ENCODE data around the gene OSER1. TPM values are rescaled to one million over a fixed set of nuclear protein-coding genes. Genes with fewer than 3 reads are reported as not detected.
"Not testable (repeated sequence)": the region's sequence is repeated elsewhere in the genome, so short reads cannot be mapped to it uniquely, and the experiment has no call there.

Gene OSER1
- 10 to 100 TPM; 23.7 to 25.8 TPM for total RNA-seq

DNA sequence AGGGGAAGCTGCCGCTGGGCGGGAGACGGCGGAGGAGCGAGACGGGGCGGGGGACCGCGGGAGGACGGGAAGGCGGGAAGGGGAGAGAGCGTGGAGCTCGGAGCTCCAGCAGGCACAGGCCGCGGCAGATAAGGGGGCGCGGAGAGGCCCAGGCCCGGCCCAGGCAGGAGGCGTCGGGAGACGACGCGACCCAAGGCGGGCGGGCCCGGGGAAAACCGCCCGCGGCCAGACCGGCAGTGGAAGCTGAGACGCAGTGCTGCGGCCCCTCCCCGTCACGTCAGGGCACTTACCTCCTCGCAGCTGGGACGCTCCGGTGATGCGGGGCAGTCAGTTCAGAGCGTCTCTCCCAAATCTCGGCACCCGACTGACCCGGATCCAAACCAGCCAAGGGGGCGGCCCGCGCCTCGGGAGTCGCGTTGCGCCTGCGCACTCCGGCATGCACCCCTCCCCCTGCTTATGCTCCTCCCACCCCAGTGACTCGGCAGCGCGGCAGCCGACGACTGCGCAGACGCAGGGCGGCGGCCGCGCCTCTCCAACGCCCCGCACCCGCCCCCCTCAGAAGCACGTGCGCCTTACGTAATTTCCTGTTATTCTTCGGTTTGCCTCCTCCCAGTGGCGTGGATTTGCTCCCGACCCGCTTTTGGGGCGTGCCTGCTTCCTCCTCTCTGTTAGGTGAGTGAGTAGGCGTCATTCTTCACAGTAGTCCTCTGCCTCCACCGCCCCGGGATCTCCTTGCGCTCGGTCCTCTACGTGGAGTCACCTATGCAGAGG, at the start of gene OSER1:
TSS of gene OSER1 (minus strand) at position 366 of the 771 bp plus-strand sequence. CDS start 3,814 bp downstream, outside the sequence.
- Mint-ChIP-seq H3K27ac (peak within 1 kb of the TSS; percentile 97), H3K4me1 (peaks cover 57% of the 10 kb centered on the region), H3K36me3 (ENCODE audit: low read depth) (peaks cover 11% of the 10 kb centered on the region), H3K4me3 (peak within 1 kb of the TSS; percentile 87), H3K27me3 (no peaks in the 10 kb centered on the region), H3K9me3 (no peaks in the 10 kb centered on the region)
- peak; percentile 99 for DNase-seq
- ChIA-PET CTCF (interaction anchor here (1.0 to 1.3 kb wide), 2 partner anchors 11 to 100 kb away, joined by 3 read pairs; partner anchors contain the start of gene FITM2), POLR2A (no interaction called here)

- Mint-ChIP-seq H3K27ac (no peak overlapping the region), H3K4me3 (no peak overlapping the region), H3K27me3 (no peaks in the 10 kb centered on the region), H3K4me1 (no peaks in the 10 kb centered on the region), H3K9me3 (no peaks in the 10 kb centered on the region), H3K36me3 (ENCODE audit: low read depth) (no peaks in the 10 kb centered on the region)
- ChIA-PET CTCF (no interaction called here), POLR2A (no interaction called here)
- DNase-seq: no peak
These were observed 47.8 kb upstream of the OSER1 start for GRCh38 chr20:44258226-44258890.

DNA sequence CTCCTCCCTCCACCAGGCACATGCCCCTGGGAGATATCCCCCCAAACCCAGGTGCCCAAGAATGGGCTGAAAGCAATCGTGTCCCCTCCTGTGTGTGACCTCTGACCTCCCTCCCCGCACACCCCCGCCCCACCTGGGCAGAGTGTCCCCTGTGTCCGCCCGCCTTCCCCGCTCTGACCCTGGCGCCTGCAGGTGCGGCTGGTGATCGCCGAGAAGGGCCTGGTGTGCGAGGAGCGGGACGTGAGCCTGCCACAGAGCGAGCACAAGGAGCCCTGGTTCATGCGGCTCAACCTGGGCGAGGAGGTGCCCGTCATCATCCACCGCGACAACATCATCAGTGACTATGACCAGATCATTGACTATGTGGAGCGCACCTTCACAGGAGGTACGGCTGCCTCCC, 46.4 kb upstream of the OSER1 start:
- no peak for DNase-seq
- no peaks in the 10 kb centered on the region for H3K4me1 Mint-ChIP-seq
- ChIA-PET POLR2A (no interaction called here), CTCF (no interaction called here)
- H3K4me3 Mint-ChIP-seq: no peak overlapping the region
- no peaks in the 10 kb centered on the region for H3K9me3 Mint-ChIP-seq
- H3K36me3 Mint-ChIP-seq (ENCODE audit: low read depth): no peaks in the 10 kb centered on the region
- no peaks in the 10 kb centered on the region for H3K27me3 Mint-ChIP-seq
- H3K27ac Mint-ChIP-seq: no peak overlapping the region

DNA sequence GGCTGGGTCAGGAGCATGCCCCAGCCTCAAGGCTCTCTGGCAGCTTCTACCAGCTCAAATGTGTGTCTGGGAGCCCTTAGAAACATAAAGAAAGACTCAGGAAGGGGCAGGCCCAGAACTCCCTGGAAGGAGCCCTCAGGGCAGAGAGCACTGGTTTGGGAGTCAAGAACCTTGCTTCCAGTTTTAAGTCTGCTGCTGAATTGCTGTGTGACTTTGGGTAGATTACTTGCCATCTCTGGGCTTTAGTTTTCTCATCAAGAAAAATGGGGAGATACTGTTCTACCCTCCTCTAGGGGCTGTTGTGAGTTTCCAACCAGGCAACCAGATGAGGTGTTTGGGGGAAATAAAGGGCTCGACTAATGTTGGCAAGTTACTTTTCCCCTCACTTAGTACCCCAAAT, 45.4 kb upstream of the OSER1 start:
- Mint-ChIP-seq H3K4me1 (no peaks in the 10 kb centered on the region), H3K27me3 (no peaks in the 10 kb centered on the region), H3K36me3 (ENCODE audit: low read depth) (no peaks in the 10 kb centered on the region), H3K27ac (no peak overlapping the region), H3K4me3 (no peak overlapping the region), H3K9me3 (no peaks in the 10 kb centered on the region)
- no peak for DNase-seq
- CTCF ChIA-PET: no interaction called here
- POLR2A ChIA-PET: no interaction called here

DNA sequence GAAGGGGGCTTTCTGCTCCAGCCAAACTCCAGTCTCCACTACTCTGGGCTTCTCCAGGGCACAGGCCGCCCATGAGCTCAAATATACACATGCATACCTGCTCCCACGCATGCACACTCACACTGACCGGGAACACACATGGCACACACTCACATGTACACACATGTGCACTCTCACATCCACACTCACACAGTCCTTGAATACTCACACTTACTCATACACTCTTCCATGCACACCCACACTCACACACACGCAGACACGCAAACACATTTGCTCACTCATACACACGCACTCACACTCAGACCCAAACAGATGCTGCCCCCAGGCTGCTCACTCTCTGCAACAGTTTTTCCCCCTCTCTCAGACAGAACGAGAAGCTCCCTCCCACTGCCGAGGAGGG, 43.5 kb upstream of the OSER1 start:
- DNase-seq: no peak
- ChIA-PET CTCF (interaction anchor here (1.4 kb wide), 1 partner anchor 37 kb away, joined by 3 read pairs; no protein-coding TSS in a partner anchor), POLR2A (no interaction called here)
- no peaks in the 10 kb centered on the region for H3K4me1 Mint-ChIP-seq
- no peak overlapping the region for H3K4me3 Mint-ChIP-seq
- H3K9me3 Mint-ChIP-seq: no peaks in the 10 kb centered on the region
- H3K27me3 Mint-ChIP-seq: no peaks in the 10 kb centered on the region
- H3K27ac Mint-ChIP-seq: no peak overlapping the region
- H3K36me3 Mint-ChIP-seq (ENCODE audit: low read depth): no peaks in the 10 kb centered on the region

GRCh38 chr20:44253528-44253927, 43.0 kb upstream of the OSER1 start:
- Mint-ChIP-seq H3K27me3 (peaks cover 2% of the 10 kb centered on the region), H3K36me3 (ENCODE audit: low read depth) (no peaks in the 10 kb centered on the region), H3K27ac (no peak overlapping the region), H3K4me1 (no peaks in the 10 kb centered on the region), H3K9me3 (no peaks in the 10 kb centered on the region), H3K4me3 (no peak overlapping the region)
- POLR2A ChIA-PET: no interaction called here
- CTCF ChIA-PET: interaction anchor here (1.4 kb wide), 1 partner anchor 37 kb away, joined by 3 read pairs; no protein-coding TSS in a partner anchor
- DNase-seq: no peak

GRCh38 chr20:44251284-44251683, 40.7 kb upstream of the OSER1 start:
- H3K27ac Mint-ChIP-seq: no peak overlapping the region
- DNase-seq: no peak
- ChIA-PET CTCF (no interaction called here), POLR2A (no interaction called here)
- peaks cover 16% of the 10 kb centered on the region for H3K27me3 Mint-ChIP-seq
- H3K4me1 Mint-ChIP-seq: no peaks in the 10 kb centered on the region
- no peaks in the 10 kb centered on the region for H3K36me3 Mint-ChIP-seq (ENCODE audit: low read depth)
- H3K4me3 Mint-ChIP-seq: no peak overlapping the region
- no peaks in the 10 kb centered on the region for H3K9me3 Mint-ChIP-seq

DNA sequence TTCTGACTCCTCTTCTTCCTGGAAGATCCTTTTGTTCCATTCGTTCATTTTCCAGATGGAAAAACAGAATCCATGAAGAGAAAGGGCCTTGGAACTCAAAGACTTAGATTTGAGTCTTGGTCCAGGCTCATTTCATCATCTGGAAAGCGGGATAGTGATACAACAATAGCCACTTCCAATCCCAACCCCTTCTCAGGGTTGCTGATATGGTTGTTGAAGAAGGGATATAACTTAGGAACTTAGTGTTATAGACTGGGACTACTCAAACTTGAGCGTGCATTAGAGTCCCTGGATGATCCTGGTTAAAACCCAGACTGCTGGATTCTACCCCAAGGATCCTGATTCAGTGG, 37.8 kb upstream of the OSER1 start:
- no peak overlapping the region for H3K27ac Mint-ChIP-seq
- no peak overlapping the region for H3K4me3 Mint-ChIP-seq
- no peaks in the 10 kb centered on the region for H3K9me3 Mint-ChIP-seq
- H3K36me3 Mint-ChIP-seq (ENCODE audit: low read depth): no peaks in the 10 kb centered on the region
- DNase-seq: no peak
- POLR2A ChIA-PET: no interaction called here
- no peaks in the 10 kb centered on the region for H3K4me1 Mint-ChIP-seq
- CTCF ChIA-PET: no interaction called here
- H3K27me3 Mint-ChIP-seq: peaks cover 26% of the 10 kb centered on the region

GRCh38 chr20:44247586-44248409, 37.2 kb upstream of the OSER1 start:
- ChIA-PET CTCF (no interaction called here), POLR2A (no interaction called here)
- Mint-ChIP-seq H3K27ac (no peak overlapping the region), H3K27me3 (peaks cover 26% of the 10 kb centered on the region), H3K9me3 (no peaks in the 10 kb centered on the region), H3K36me3 (ENCODE audit: low read depth) (no peaks in the 10 kb centered on the region), H3K4me3 (no peak overlapping the region), H3K4me1 (no peaks in the 10 kb centered on the region)
- peak; percentile 12 for DNase-seq

DNA sequence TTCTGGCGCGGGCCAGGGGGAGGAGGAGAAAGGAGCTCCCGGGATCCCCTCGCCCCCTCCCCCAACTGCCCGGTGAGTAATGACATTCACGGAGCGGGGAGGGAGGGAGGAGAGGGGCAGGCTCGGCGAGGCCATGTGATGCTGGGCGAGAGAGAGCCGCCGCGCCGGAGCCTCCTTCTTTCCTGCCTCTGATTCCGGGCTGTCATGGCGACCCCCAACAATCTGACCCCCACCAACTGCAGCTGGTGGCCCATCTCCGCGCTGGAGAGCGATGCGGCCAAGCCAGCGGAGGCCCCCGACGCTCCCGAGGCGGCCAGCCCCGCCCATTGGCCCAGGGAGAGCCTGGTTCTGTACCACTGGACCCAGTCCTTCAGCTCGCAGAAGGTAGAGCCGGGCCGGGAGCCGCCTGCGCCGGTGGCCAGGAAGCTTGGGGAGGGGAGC, 36.6 kb upstream of the OSER1 start, which contains the start of gene GDAP1L1:
TSS of gene GDAP1L1 (plus strand) at position 178 of the 441 bp plus-strand sequence. CDS start at position 205, 27 bp downstream.
- H3K4me1 Mint-ChIP-seq: no peaks in the 10 kb centered on the region

GRCh38 chr20:44245977-44246376, 35.4 kb upstream of the OSER1 start:
- H3K27me3 Mint-ChIP-seq: peaks cover 26% of the 10 kb centered on the region
- no peaks in the 10 kb centered on the region for H3K36me3 Mint-ChIP-seq (ENCODE audit: low read depth)
- peaks cover 2% of the 10 kb centered on the region for H3K9me3 Mint-ChIP-seq
- ChIA-PET CTCF (interaction anchor here (0.5 to 1.4 kb wide), 2 partner anchors 14 to 16 kb away, joined by 3 to 4 read pairs; no protein-coding TSS in a partner anchor), POLR2A (no interaction called here)
- H3K4me1 Mint-ChIP-seq: no peaks in the 10 kb centered on the region
- no peak overlapping the region for H3K27ac Mint-ChIP-seq
- H3K4me3 Mint-ChIP-seq: no peak overlapping the region
- DNase-seq: no peak

More for the DNA sequence above, 36.6 kb upstream of the OSER1 start, which contains the start of gene GDAP1L1:
- Mint-ChIP-seq H3K9me3 (no peaks in the 10 kb centered on the region), H3K4me3 (no peak within 1 kb of the TSS), H3K27me3 (peaks cover 26% of the 10 kb centered on the region), H3K27ac (no peak within 1 kb of the TSS), H3K36me3 (ENCODE audit: low read depth) (no peaks in the 10 kb centered on the region)
- ChIA-PET POLR2A (no interaction called here), CTCF (interaction anchor here (0.8 to 1.4 kb wide), 2 partner anchors 15 to 64 kb away, joined by 3 read pairs; partner anchors contain the start of gene FITM2)
- no peak for DNase-seq

DNA sequence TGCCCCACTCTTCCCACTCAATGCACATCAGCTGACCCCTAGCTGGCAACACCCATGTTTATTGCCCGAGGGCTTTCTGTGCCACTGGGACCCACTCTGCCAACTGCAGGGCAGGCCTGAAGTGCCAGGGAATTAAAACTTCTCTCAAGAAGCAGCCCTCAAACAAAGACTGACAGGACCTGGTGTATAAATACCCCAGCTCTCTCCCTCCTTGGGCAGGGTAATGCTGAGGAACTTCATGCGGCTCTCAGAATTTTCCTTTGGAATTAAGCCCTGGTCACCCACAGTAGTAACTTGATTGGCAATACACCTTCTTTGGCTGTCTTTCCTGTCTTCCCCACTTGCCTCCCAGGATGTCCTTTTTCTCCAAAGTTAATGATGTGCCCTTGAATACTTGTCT, 31.2 kb upstream of the OSER1 start:
- Mint-ChIP-seq H3K27ac (no peak overlapping the region), H3K9me3 (peaks cover 2% of the 10 kb centered on the region), H3K36me3 (ENCODE audit: low read depth) (no peaks in the 10 kb centered on the region), H3K27me3 (peaks cover 15% of the 10 kb centered on the region), H3K4me1 (no peaks in the 10 kb centered on the region), H3K4me3 (no peak overlapping the region)
- POLR2A ChIA-PET: no interaction called here
- DNase-seq: no peak
- CTCF ChIA-PET: no interaction called here

DNA sequence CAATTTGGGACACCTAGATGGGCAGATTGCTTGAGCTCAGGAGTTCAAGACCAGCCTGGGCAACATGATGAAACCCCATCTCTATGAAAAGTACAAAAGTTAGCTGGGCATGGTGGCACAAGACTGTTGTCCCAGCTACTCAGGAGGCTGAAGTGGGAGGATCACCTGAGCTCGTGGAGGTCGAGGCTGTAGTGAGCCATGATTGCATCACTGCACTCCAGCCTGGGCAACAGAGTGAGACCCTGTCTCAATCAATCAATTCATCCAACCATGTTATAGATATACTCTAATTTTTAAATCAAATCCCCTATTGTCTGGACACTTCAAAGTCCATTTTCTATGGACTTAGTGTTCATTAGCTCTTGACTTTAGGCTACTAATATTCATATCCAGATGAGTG, 26.3 kb upstream of the OSER1 start:
- not testable (repeated sequence) for H3K27ac Mint-ChIP-seq; H3K27me3 Mint-ChIP-seq; H3K36me3 Mint-ChIP-seq (ENCODE audit: low read depth); H3K4me1 Mint-ChIP-seq; H3K9me3 Mint-ChIP-seq; DNase-seq; H3K4me3 Mint-ChIP-seq
- ChIA-PET POLR2A (interaction anchor here (0.7 kb wide), 1 partner anchor 115 kb away, joined by 3 read pairs; no protein-coding TSS in a partner anchor), CTCF (interaction anchor here (0.6 kb wide), 1 partner anchor 44 kb away, joined by 3 read pairs; no protein-coding TSS in a partner anchor)

Measured in activated CD4-positive, alpha-beta T cell treated with anti-CD3 and anti-CD28 coated beads, Interleukin-2, amount 10 ng/mL, durations not matched to agents 7 days and 5 days (primary cell).